Hematopoietic multipotent progenitor cell treated with erythropoietin and hydrocortisone succinate and interleukin-3 and kit ligand, for 15 days (in vitro differentiated cells): ENCODE measurements around the gene ARHGEF5.
"Not testable (repeated sequence)": the region's sequence is repeated elsewhere in the genome, so short reads cannot be mapped to it uniquely, and the experiment has no call there.

Experiments used
- DNase-seq: peaks from one replicate; pipeline ENCODE4 v3.0.0-alpha.2; 2015; ENCODE audit warnings: low spot score

Gene ARHGEF5

DNA sequence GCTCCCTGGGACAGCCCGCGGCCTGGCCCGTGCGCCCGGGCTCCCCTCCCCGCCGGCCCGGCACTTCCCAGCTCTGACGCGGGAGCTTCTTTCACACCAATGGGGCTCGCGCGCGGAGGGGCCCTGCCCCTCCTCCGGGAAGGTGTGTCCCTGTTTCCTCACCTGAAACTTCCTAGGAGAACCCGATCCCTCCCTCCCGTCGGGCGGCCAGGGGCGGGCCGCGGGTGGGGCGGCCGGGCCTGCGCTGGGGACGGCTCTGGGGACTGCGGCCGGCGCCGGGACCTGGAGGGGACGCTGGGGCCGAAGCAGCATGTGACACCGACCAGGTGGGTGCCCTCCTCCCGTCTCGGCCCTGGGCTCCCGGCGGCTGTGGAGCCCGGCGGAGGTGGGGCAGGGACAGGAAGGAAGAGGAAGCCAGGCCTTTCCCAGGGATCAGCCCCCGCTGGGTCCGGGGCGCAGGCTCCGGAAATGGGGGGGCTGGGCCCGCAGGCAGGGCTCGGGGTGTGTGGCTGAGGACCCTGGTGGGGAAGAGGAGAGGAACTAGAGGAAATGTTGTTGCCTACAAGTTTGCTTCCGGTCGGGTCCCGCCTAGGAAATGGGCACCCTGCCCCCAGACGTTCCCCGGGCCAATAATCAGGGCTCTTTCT lies at the start of gene ARHGEF5:
Gene ARHGEF5, plus strand, starts transcription at position 227 of the 647 bp plus-strand sequence. CDS start 7,268 bp downstream, outside the sequence.
- DNase-seq, result not testable (repeated sequence)

DNA sequence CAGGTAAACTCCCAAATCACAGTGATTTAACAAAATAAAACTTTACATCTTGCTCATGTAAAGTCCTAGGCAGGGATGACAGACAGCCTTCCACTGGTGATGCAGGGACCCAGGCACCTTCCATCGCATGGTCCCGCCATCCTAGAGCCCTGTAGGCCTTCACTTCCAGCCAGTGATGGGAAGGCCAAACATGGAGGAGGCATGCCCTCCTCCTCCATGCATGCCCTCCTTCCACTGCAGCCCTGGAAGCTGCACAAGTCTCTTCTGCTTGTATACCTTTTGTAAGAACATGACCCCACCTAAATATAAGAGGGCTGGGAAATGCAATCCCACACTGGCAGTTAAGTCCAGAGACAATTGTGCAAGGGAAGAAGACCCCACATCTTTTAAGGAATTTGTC lies 45.5 kb upstream of the ARHGEF5 start:
- DNase-seq, result not testable (repeated sequence)

DNA sequence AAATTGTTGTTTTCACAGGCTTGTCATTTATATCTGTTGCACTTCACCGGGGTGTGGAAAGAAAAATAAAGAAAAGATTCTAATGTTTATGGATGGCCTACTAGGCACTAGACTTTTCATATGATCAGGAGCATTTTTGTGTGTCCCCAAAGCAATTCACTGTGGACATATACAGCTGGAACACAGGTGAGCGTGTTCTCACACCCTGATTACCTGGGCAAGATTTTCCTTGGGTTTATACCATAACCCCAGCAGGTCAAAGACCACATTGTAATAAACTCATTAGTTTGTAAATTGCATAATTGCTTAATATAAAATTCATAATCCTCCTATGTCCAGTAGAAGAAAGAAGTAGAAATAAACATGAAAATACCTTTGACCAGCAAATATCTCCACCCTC lies 44.0 kb upstream of the ARHGEF5 start:
- DNase-seq, result not testable (repeated sequence)

DNA sequence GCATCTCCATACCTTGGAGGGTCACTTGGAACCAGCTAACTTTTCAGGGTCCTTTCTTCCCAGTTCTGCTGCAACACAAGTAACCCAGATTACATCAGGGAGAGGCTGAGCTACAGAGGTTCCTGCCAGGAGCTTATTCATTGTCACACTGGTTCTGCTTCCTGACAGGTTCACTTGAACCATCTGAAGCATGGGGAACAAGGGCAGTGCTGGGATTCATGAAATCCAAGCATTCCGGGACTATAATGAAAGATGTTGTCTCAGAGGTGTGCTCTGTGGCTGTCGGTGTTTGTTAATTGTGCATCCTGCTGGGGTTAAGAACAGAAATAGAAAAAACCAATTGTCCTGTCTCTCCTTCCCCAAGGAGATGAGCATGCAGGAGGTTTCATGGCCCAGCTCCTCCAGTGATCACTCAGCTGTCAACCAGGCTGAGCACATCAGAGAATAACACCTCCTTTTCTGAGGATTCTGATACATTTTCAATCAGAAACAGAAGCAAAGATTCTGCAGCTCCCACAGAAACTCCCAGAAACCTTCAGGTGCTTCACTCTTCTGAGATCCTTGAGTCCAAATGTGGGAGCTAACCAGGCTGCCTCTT lies 43.2 kb upstream of the ARHGEF5 start, which contains the start of gene OR2A1:
Gene OR2A1, plus strand, starts transcription at position 548 of the 598 bp plus-strand sequence. CDS start 5,706 bp downstream, outside the sequence.
- not testable (repeated sequence) for DNase-seq

GRCh38 chr7:144317537-144317936 lies 37.7 kb upstream of the ARHGEF5 start:
- DNase-seq, result not testable (repeated sequence)

- not testable (repeated sequence) for DNase-seq
These were observed 35.7 kb upstream of the ARHGEF5 start for GRCh38 chr7:144319547-144319946.

DNA sequence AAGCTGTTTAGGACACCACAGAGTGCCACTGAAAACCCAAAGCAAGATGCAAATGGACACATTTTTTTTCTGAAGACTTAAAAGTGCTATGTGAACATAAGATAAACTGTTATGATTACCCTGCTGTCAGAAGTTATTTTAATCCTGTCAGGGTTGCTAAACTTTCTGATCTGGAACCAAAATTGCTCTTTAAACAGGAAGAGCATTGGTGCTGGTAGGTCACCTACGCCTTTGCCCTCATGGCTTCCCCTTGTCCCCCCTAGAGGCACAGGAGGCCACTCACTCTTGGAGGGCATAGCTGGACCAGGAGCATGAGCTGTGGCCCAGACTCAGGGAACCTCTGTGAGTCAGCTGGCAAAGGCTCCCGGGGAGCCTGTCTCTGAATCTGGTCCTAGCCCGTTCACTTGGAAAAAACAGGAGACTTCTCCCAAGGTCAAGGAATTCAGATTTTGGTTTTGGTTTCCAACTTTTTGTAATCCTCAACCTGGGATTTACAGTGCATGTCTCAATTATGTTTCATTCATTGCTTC lies 33.5 kb upstream of the ARHGEF5 start:
- peak; percentile 0 for DNase-seq

DNA sequence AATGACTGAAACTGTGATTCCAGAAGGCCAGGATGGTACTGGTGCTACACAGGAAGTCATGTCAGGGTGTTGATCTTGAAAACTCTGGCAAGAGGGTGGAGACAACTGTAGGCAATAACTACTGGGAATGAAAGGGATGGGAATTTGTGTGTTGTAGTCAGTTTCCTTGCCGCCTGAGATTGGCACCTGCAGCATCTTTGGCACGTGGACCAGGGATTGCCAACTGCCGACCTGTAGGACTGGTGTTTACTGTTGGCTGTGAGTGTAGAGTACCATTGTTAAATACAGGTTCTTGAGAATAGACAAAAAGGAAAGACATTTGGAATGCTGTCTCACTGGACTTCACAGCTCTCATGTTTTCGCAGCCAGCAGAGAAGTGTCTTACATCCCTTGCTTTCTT lies 31.8 kb upstream of the ARHGEF5 start:
- DNase-seq, result not testable (repeated sequence)

GRCh38 chr7:144325868-144326267 lies 29.3 kb upstream of the ARHGEF5 start:
- DNase-seq, result not testable (repeated sequence)

DNA sequence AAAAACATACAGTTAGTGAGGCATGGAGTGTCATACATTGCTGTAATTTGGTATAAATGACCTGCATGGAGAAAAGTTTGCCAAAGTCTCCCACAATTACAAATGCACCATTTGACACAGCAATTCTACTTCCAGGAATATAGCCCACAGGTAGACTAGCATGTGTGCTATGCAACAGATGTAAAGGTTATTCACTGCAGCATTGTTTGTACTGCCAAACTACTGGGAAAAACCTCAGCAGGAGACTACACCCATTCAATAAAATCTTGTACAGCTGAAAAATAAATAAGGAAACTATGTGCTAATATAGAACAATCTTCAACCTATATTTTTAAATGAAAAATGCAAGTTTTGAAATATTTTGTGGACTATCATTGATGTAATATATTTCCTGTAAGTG lies 25.2 kb upstream of the ARHGEF5 start:
- DNase-seq, result not testable (repeated sequence)

GRCh38 chr7:144331221-144331995 lies 23.8 kb upstream of the ARHGEF5 start:
- not testable (repeated sequence) for DNase-seq

GRCh38 chr7:144331996-144332288 lies 23.3 kb upstream of the ARHGEF5 start:
- not testable (repeated sequence) for DNase-seq

DNA sequence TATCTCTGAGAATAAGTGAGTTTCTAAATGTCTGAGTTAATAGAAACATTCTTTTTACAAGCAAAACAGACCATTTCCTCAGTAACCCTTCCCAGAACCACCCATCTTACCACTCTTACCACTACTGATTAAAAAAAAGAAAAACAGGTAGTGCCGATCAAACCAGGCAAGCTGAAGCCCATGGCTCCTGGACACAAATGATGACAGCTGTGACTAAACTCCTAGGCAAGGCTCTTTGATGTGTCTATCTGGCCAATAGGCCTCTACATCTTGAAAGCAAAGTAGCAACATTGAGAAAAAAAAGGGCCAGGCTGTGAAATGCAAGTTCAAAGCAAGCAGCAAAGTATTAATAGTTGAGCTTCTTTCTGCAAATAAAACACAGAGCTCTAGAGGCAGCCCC lies 6.6 kb upstream of the ARHGEF5 start:
- not testable (repeated sequence) for DNase-seq

GRCh38 chr7:144351667-144352066 lies 3.5 kb upstream of the ARHGEF5 start:
- DNase-seq, result not testable (repeated sequence)

DNA sequence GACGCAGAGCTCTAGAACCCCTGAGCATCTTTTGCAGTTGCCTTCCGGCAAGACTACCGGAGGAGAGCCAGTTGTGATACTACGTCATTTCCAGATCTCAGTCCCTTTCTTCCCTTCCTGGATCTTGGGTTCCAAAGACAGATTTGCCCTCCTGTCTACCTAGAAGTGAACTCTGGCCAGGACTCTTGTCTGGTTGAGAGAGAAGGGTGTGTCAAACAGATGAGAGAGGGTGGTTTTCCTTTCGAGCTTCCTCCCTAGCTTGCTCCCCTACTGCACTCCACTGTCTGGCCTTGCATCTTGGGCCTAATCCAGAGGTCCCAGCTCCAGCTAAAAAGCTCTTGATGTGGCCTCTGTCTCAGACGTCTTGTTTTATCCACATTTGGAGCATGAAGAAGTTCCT lies 983 bp downstream of the ARHGEF5 start:
- DNase-seq, result not testable (repeated sequence)

- DNase-seq, result not testable (repeated sequence)
These were observed 1.7 kb downstream of the ARHGEF5 start for GRCh38 chr7:144356860-144357259.

DNA sequence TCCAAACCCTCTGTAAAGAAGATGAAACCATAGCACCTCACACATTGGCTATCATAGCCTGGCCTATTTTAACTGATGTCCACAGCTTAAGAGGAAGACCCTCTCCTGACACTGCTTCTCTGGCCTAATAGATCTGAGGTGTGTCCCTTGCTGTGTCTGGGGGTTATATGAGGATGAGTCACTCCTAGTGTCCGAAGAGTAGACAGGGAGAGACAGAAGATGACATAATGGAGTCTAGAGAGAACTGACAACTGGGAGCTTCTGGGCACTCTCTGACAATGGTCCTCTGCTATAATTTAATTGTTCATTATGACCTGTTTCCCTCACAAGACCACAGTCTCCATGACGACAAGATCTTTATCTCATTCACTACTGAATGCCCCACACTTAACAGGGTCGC lies 6.9 kb downstream of the ARHGEF5 start:
- DNase-seq, result not testable (repeated sequence)

DNA sequence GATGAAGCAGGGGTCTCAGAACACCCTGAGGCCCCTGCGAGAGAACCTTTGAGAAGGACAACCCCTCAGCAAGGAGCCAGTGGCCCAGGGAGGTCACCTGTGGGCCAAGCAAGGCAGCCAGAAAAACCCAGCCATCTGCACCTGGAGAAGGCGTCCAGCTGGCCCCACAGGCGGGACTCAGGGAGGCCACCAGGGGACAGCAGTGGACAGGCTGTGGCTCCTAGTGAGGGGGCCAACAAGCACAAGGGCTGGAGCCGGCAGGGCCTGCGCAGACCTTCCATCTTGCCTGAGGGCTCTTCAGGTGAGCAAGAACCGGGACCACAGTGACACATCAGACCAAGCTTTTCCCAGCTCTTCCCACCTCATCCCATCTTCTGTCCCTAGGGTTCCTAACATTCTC lies 10.3 kb downstream of the ARHGEF5 start:
- not testable (repeated sequence) for DNase-seq

DNA sequence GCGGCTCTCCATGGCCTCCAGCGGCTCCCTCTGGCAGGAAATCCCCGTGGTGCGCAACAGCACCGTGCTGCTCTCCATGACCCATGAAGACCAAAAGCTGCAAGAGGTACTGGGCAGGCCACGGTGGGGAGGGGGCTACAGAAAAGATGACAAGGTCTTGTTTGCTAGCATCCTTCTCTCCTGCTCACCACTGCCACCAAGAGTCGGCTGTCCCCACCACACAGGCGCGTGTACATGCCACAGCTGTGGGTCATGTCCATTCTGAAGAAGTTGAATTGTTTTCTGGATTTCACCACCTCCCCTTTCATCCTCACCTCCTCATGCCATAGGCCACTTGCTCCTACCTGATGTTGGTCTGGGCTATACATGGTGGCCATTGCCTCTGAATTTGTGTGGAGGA lies 12.0 kb downstream of the ARHGEF5 start:
- not testable (repeated sequence) for DNase-seq

- not testable (repeated sequence) for DNase-seq
These were observed 14.0 kb downstream of the ARHGEF5 start for GRCh38 chr7:144369221-144369620.

- DNase-seq, result no peak
These were observed 23.4 kb downstream of the ARHGEF5 start for GRCh38 chr7:144378651-144379050.

DNA sequence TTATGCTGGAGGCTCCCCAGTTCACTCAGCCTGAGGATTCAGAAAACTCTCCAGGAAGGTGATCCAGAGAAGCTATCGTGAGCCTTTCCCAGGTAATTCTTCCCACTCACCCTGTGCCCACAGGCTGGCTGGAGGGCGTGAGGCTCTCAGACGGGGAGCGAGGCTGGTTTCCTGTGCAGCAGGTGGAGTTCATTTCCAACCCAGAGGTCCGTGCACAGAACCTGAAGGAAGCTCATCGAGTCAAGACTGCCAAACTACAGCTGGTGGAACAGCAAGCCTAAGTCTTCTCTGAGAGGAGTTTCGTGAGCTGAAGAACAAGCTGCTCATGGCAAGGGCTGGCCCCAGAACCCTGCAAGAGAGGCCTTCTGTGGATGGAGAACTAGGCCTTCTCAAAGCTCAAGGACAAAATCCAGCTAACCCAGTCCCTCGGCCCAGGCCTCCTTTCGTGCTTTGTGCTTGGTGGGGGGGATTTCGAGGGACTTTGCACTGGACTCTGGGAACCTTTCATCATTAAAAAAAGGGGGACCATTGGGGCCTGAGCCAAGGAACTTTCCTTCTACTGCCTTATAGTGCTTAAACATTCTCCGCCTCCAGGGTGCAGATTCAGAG lies 24.7 kb downstream of the ARHGEF5 start:
- DNase-seq, result no peak
